ENCODE data around the gene FANCM.
"Not testable (repeated sequence)": the region's sequence is repeated elsewhere in the genome, so short reads cannot be mapped to it uniquely, and the experiment has no call there.

Gene FANCM

GRCh38 chr14:45140661-45141187, 5.0 kb downstream of the FANCM start:
- DNase-seq = no peak

DNA sequence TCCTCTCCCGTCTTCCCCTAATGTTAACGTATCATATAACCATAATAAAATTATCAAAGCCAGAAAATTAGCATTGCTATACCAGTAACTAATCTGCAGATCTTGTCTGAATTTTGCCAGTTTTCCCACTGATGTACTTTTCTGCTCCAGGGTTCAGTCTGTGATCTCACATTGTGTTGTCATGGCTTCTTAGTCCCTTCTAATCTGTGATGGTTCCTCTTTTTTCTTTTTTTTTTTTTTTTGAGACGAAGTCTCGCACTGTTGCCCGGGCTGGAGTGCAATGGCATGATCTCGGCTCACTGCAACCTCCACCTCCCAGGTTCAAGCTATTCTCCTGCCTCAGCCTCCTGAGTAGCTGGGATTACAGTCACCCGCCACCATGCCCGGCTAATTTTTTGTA, 6.4 kb downstream of the FANCM start:
- DNase-seq = not testable (repeated sequence)

GRCh38 chr14:45144658-45145057, 8.9 kb downstream of the FANCM start:
- no peak for DNase-seq

DNA sequence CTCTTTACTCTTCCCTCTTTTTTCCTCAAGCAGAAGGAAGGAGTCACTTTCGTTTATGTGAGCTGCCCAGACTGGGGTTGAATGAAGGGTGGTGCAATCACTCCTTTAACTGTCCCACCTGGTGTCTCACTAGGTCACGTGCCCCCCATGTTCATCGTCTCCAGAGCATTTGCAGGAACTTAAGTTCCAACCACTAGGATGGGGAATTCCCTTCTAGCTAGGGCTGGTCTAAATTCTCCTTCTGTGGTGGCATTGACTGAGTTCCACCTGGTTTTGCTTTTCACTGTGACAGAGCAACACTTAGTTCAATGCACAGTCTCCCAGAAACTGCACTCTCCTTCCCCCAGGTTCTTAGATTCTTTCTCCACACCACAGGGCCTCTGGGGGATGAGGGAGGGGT, 9.5 kb downstream of the FANCM start:
- no peak for DNase-seq

GRCh38 chr14:45149602-45150001, 13.9 kb downstream of the FANCM start:
- no peak for DNase-seq

DNA sequence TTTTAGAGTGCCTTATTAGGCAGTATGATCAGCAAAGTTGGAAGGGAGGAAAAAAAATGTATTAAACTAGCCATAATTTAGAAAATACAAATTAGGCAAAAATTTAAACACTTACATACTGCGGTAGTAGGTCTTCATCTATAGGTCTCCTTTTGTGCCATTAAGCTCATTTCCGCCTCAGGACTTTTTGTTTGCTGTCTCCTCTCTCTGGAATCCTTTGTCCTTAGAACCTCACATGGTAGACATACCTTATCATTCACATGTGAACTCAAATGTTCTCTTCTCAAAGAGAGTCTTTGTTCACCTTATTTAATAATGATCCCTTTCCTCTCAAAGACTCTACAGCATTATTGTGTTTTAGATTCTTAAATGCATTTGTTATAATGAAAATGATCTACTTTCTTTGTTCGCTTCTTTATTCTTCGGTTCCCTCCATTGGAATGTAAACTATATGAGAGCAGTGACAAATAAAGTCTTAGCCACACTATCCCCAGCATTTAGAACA, 14.7 kb downstream of the FANCM start:
- no peak for DNase-seq

DNA sequence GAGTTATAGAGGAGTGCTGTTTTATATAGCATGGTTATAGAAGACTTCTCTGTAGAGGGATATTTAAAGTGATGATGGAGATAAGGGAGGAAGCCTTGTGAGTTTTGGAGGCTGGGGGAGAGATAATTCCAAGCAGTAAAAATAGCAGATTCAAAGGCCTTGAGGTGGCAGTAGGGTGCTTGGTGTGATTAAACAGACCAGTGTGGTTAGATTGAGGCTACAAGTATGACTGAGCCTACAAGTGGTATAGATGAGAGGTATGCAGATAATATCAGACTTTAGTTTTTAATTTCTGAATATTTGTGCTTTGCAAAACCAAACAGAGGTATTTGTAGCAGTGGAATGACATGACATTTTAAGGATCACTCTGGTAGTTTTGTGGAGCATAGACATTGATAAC, 20.3 kb downstream of the FANCM start:
- no peak for DNase-seq

DNA sequence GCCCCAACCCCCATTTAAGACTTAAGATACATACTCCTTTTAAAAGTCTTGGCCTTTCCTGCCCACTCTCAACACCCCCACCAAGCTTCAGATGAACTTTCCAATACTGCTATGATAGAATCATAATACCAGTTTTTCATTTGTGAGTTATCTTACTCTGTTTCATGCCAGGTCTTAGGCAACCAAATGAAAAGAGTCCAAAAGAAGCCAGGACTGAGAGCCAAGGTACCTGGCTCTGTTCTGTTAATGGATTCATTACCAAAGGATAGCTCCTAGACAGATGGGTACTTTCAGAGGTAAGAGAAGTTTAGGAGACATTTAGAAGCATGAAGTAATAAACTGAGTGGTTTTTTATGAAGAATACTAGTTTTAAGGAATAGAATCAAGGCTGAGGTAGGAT, 34.2 kb downstream of the FANCM start:
- no peak for DNase-seq

DNA sequence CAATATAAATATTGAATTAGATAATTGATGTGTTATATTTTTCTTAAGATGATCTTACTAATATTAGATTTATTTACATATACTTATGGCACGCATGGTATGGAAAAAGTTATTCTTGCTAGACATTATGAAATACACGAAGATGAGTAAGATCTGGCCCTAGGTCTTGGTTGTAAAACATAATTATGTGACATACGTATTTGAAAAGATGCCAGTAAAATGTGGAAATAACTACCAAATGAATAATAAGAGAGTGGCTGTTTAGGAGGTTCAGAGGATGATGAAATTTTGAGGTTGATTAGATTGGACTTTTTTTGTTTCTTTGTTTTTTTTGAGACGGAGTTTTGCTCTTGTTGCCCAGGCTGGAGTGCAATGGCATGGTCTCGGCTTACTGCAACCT, 41.3 kb downstream of the FANCM start:
- no peak for DNase-seq

DNA sequence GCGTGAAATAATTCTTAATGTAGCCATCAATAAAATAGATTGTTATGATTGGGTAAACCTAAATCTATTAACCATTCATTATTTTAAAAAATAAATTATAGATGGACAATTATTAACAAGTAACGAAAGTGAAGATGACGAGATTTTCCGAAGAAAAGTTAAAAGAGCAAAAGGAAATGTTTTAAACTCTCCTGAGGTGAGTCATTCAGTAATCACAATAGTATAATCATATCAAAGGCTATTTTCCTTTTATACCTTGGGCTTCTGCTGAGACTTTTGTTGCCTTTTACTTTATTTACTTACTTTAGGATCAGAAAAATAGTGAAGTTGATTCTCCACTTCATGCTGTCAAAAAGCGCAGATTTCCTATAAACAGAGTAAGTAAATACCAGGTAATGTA, 45.6 kb downstream of the FANCM start:
- no peak for DNase-seq

DNA sequence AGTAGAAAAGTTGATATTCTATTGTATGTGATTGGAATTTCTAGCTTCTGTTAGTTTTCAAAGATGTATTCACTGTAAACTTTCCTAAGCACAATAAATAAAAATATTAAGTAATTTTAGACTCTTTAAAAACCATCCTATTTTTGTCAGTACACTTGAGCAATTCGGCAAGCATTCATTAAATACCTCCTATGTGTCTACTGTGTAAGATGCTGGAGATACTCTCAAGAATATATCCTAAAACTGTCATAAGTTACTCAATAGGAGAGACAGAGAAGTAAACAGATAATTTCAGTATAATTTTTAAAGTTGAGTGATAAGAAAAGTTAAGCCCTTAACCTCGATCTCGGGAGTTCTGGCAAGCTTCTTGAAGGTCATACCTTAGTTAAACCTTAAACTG, 46.1 kb downstream of the FANCM start:
- no peak for DNase-seq

- DNase-seq = no peak
Measured at GRCh38 chr14:45185100-45185814, 49.5 kb downstream of the FANCM start.

DNA sequence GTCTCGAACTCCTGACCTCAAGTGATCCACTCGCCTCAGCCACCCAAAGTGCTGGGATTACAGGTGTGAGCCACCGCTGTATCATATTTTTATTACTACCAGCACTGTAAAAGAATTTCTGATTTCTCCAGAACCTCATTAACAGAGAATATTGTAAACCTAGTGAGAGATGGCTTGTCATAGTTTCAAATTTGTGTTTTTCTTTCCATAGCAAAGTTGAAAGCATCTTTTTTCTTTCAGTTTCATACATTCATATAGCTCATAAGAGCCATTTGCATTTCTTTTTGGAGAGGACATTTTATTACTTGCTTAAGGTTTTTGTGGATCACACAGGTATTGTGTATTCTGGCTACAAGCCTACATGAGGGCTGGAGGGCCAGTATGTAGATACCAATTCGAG, 59.2 kb downstream of the FANCM start:
- no peak for DNase-seq

DNA sequence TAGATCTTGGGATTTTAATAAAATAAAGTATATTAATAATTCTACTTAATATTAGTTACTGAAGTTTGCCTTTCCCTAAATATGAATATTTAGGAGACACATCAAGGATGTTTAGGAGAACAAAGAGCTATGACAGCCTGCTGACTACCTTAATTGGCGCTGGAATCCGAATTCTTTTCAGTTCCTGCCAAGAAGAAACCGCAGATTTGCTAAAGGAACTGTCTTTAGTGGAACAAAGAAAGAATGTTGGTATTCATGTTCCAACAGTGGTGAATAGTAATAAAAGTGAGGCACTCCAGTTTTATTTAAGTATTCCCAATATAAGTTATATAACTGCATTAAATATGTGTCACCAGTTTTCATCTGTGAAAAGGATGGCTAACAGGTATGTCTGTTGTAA, 62.8 kb downstream of the FANCM start:
- no peak for DNase-seq

DNA sequence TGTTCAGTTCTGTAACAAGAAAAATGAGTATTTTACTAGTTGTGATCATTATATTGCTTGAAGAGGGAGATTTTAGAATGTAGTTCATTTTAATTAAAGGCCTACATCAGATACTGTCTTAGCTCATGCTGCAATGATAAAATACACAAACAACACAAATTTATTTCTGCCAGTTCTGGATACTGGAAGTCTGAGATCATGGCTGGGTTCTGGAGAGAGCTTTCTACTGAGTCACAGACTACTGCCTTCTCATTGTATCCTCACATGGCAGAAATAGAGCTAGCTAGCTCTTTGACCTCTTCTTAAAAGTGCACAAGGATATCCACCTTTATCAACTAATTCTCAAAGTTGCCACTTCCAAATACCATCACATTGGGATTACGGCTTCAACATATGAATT, 63.5 kb downstream of the FANCM start:
- no peak for DNase-seq

- no peak for DNase-seq
Measured at GRCh38 chr14:45201905-45202304, 66.2 kb downstream of the FANCM start.

DNA sequence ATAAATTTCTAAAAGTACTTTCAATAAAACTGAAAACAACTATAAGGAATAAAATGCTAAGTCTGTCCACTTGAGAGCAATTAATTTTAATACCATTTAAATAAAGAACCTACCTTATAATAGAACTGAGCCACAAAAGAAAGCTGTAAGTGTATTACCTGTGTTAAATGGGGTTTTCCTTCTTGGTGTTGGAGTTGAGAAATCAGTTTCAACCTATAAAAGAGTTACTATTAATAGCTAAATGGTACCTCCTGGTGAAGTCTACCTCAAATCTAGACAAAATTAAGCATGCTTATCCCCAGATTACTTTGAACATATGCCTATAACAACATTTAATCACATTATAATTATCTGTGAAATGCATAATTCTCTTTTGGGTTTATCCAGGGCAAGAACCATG, 68.5 kb downstream of the FANCM start:
- no peak for DNase-seq

- DNase-seq = no peak
Measured at GRCh38 chr14:45210159-45210558, 74.4 kb downstream of the FANCM start.

GRCh38 chr14:45211295-45211694, 75.6 kb downstream of the FANCM start:
- DNase-seq = no peak

GRCh38 chr14:45212231-45212630, 76.5 kb downstream of the FANCM start:
- no peak for DNase-seq

DNA sequence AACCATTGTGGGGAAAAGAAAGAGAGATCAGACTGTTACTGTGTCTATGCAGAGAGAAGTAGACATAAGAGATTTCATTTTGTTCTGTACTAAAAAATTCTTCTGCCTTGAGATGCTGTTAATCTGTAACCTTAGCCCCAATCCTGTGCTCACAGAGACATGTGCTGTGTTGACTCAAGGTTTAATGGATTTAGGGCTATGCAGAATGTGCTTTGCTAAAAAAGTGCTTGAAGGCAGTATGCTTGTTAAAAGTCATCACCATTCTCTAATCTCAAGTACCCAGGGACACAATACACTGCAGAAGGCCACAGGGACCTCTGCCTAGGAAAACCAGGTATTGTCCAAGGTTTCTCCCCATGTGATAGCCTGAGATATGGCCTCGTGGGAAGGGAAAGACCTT, 78.0 kb downstream of the FANCM start:
- DNase-seq = not testable (repeated sequence)

- not testable (repeated sequence) for DNase-seq
Measured at GRCh38 chr14:45214341-45214740, 78.6 kb downstream of the FANCM start.

DNA sequence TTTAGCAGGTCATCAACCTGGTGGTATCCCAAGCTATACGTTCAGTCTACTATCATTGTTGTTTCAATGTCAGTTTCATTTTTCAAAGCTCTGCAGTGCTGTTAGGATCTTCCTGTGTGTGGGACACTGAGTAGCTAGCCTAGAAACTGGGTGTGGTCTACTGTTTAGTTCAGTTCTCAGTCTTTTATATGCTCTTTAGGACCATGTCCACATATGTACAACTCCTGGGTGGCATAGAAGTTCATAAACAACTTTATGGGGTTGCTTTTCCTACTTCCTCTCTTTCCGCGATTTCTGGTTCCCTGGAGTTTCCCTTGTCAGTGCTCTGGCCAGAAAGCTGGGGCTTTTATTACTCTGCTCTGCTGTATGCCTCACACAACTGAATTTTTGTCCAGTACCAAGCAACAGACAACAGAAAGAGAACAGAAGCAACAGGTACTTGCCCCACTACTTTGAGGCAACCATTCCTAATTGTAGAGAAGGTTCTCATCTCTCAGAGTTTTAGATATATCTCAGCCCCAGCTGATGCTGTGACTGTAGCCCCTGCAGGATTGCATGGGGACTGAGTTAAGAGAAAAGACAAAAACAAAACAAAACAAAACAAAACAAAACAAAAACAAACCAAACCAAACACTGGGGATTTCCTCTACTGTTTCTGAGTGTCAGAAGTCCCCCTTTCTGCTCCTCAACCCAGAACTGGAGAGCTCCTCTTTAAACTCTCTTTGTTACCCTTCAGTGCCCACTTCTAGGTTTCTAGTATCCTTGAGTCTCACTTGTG, 86.9 kb downstream of the FANCM start:
- no peak for DNase-seq

DNA sequence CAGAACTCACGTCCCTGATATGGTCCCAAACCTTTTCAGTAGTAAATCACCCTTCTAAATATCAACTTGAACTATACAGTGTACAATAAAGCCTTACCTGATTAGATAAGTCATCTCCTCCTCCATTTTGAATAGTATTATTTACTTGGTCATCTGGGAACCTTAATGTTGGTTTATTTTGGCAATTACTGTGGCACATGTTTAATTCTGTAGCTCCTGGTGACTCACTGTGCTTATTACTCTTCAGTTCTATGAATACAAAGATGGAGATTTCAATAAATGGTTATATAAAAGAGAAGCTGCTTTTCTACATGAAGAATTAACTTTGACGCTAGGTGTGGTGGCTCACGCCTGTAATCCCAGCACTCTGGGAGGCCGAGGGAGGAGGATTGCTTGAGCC, 91.8 kb downstream of the FANCM start:
- no peak for DNase-seq

Data from NCI-H1930 (cell line).